DMS114 treated with DMSO at 0.1 percent for 48 hours (cell line): ENCODE measurements around the gene OGFOD2.
"Not testable (repeated sequence)": the region's sequence is repeated elsewhere in the genome, so short reads cannot be mapped to it uniquely, and the experiment has no call there.

Experiments used
- DNase-seq: peaks from one replicate; lab custom pipeline; 2025; ENCODE audit not compliant: unreplicated experiment; lab: John Stamatoyannopoulos, UW

OGFOD2 gene

GRCh38 chr12:123001464-123001863 is 26.4 kb downstream of the OGFOD2 start:
- DNase-seq = no peak

- no peak for DNase-seq
Measured at GRCh38 chr12:123003257-123003656, 28.2 kb downstream of the OGFOD2 start.

- no peak for DNase-seq
Measured at GRCh38 chr12:123004287-123004686, 29.2 kb downstream of the OGFOD2 start.

- DNase-seq = no peak
Measured at GRCh38 chr12:123005081-123005626, 30.1 kb downstream of the OGFOD2 start.

GRCh38 chr12:123006977-123007376 is 31.9 kb downstream of the OGFOD2 start:
- no peak for DNase-seq

- no peak for DNase-seq
Measured at GRCh38 chr12:123010110-123010509, 35.1 kb downstream of the OGFOD2 start.

- DNase-seq = no peak
Measured at GRCh38 chr12:123010681-123011080, 35.6 kb downstream of the OGFOD2 start.

- DNase-seq = no peak
Measured at GRCh38 chr12:123011701-123012100, 36.7 kb downstream of the OGFOD2 start.

- DNase-seq = no peak
Measured at GRCh38 chr12:123013185-123014095, 38.4 kb downstream of the OGFOD2 start.

- DNase-seq = not testable (repeated sequence)
Measured at GRCh38 chr12:123014473-123014872, 39.4 kb downstream of the OGFOD2 start.

GRCh38 chr12:123017753-123018152 is 42.7 kb downstream of the OGFOD2 start:
- DNase-seq = no peak

- no peak for DNase-seq
Measured at GRCh38 chr12:123019841-123020138, 44.7 kb downstream of the OGFOD2 start.

- no peak for DNase-seq
Measured at GRCh38 chr12:123021688-123022604, 46.9 kb downstream of the OGFOD2 start.

- DNase-seq = no peak
Measured at GRCh38 chr12:123022846-123023245, 47.8 kb downstream of the OGFOD2 start.

GRCh38 chr12:123024819-123025391 is 49.9 kb downstream of the OGFOD2 start:
- no peak for DNase-seq

- DNase-seq = no peak
Measured at GRCh38 chr12:123026094-123026853, 51.2 kb downstream of the OGFOD2 start.

GRCh38 chr12:123027726-123028445 is 52.8 kb downstream of the OGFOD2 start:
- no peak for DNase-seq

- no peak for DNase-seq
Measured at GRCh38 chr12:123028475-123028874, 53.4 kb downstream of the OGFOD2 start.

- no peak for DNase-seq
Measured at GRCh38 chr12:123029550-123029949, 54.5 kb downstream of the OGFOD2 start.
